ENCODE data around the gene OXSR1. TPM values are rescaled to one million over a fixed set of nuclear protein-coding genes. Genes with fewer than 3 reads are reported as not detected.

The OXSR1 gene
- total and polyA plus RNA-seq, 2 of the 13 experiments (the other 11 are each of a cell fraction or from before 2014, with no cell fraction given): 27.4 to 32.6 TPM

GRCh38 chr3:38138349-38139190, 26.8 kb upstream of the OXSR1 start, which contains the start of gene MYD88 (continued):
- 0 out of 2 replicates have a peak, but pooled peaks have one; percentile 48 for TF ChIP-seq SKIL (CRISPR knock-in tag; IDR thresholded peaks at IDR 0.05; ENCODE audit: borderline replicate concordance)
- TF ChIP-seq RAD51 (IDR thresholded peaks at IDR 0.05; ENCODE audit: borderline replicate concordance): no peak
- peak; percentile 75 for TF ChIP-seq ARNT2 (CRISPR knock-in tag; IDR thresholded peaks at IDR 0.05; ENCODE audit: low read depth)
- TF ChIP-seq ZNF782 (CRISPR knock-in tag; IDR thresholded peaks at IDR 0.05; ENCODE audit: borderline replicate concordance): peak; percentile 65; the same call in 1 of the 2 replicates
- peak; percentile 21; the same call in 1 of the 2 replicates for TF ChIP-seq THAP11 (CRISPR knock-in tag; IDR thresholded peaks at IDR 0.05)
- no peak for TF ChIP-seq ZNF713 (CRISPR knock-in tag; IDR thresholded peaks at IDR 0.05)
- no peak for TF ChIP-seq EP300 (IDR thresholded peaks at IDR 0.05; ENCODE audit: low read depth in 2 of 2, low read length in 2 of 2)
- TF ChIP-seq EP300 (CRISPR knock-in tag; IDR thresholded peaks at IDR 0.05; ENCODE audit: borderline replicate concordance): no peak
- TF ChIP-seq, protein P1, sequence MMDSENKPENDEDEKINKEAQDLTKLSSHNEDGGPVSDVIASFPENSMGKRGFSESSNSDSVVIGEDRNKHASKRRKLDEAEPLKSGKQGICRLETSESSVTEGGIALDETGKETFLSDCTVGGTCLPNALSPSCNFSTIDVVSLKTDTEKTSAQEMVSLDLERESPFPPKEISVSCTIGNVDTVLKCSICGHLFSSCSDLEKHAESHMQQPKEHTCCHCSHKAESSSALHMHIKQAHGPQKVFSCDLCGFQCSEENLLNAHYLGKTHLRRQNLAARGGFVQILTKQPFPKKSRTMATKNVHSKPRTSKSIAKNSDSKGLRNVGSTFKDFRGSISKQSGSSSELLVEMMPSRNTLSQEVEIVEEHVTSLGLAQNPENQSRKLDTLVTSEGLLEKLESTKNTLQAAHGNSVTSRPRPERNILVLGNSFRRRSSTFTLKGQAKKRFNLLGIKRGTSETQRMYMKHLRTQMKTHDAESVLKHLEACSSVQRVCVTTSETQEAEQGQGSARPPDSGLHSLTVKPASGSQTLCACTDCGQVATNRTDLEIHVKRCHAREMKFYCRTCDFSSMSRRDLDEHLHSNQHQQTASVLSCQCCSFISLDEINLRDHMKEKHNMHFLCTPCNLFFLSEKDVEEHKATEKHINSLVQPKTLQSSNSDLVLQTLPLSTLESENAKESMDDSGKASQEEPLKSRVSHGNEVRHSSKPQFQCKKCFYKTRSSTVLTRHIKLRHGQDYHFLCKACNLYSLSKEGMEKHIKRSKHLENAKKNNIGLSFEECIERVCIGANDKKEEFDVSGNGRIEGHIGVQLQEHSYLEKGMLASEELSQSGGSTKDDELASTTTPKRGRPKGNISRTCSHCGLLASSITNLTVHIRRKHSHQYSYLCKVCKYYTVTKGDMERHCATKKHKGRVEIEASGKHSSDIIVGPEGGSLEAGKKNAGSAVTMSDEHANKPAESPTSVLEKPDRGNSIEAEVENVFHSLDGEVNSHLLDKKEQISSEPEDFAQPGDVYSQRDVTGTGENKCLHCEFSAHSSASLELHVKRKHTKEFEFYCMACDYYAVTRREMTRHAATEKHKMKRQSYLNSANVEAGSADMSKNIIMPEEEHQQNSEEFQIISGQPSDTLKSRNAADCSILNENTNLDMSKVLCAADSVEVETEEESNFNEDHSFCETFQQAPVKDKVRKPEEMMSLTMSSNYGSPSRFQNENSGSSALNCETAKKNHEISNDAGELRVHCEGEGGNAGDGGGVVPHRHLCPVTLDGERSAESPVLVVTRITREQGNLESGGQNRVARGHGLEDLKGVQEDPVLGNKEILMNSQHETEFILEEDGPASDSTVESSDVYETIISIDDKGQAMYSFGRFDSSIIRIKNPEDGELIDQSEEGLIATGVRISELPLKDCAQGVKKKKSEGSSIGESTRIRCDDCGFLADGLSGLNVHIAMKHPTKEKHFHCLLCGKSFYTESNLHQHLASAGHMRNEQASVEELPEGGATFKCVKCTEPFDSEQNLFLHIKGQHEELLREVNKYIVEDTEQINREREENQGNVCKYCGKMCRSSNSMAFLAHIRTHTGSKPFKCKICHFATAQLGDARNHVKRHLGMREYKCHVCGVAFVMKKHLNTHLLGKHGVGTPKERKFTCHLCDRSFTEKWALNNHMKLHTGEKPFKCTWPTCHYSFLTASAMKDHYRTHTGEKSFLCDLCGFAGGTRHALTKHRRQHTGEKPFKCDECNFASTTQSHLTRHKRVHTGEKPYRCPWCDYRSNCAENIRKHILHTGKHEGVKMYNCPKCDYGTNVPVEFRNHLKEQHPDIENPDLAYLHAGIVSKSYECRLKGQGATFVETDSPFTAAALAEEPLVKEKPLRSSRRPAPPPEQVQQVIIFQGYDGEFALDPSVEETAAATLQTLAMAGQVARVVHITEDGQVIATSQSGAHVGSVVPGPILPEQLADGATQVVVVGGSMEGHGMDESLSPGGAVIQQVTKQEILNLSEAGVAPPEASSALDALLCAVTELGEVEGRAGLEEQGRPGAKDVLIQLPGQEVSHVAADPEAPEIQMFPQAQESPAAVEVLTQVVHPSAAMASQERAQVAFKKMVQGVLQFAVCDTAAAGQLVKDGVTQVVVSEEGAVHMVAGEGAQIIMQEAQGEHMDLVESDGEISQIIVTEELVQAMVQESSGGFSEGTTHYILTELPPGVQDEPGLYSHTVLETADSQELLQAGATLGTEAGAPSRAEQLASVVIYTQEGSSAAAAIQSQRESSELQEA (CRISPR knock-in tag; IDR thresholded peaks at IDR 0.05; ENCODE audit: not compliant biosample characterization): no peak
- no peak for TF ChIP-seq HMGA1 (CRISPR knock-in tag; conservative IDR thresholded peaks at IDR 0.05)
- TF ChIP-seq ISX (CRISPR knock-in tag; conservative IDR thresholded peaks at IDR 0.05): no peak; the same call in 1 of the 2 replicates
- TF ChIP-seq ZEB1 (IDR thresholded peaks at IDR 0.05; ENCODE audit: insufficient replicate concordance, low read depth): no peak
- peak; percentile 14; the same call in 1 of the 2 replicates for TF ChIP-seq SOX5 (CRISPR knock-in tag; IDR thresholded peaks at IDR 0.05; ENCODE audit: borderline replicate concordance)
- no peak for TF ChIP-seq ZNF619 (CRISPR knock-in tag; IDR thresholded peaks at IDR 0.05)
- no peak for TF ChIP-seq ZNF576 (CRISPR knock-in tag; IDR thresholded peaks at IDR 0.05)
